Stromal cell of bone marrow (primary cell): ENCODE results near the gene KCTD6.

ENCODE experiments used
- DNase-seq: peaks from one replicate; pipeline ENCODE4 v3.0.0-alpha.2; 2012; ENCODE audit warnings: low read depth

The KCTD6 gene

DNA sequence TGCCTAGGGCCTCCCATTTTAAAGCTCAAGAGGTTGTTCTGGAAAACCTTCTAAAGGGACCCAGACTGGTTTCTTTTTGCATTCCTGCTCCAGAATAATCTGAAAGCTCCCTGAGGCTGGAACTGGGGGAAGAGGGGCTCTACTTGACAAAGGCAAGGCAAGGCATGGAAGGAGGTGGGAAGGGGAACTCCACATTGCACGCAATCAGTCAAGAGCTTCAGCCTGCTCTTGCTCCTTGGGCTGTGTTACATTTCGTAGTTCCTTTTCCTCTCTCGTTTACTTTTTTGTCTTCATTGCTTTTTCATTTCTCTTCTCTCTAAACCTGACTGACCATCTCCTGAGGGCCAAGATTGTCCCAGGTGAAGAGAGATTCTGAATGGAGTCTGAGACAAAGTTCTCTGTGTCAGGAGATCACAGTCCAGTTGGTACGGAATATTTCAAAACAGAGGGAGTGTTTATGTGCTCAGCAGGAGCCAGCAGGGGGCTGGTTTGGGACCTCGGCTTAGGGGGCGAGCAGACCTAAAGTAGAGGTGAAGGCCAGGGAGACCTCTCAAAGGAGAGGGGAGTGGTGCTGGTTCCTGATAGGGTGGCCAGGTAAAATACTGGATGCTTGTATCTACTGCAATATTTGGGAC is 6.0 kb upstream of the KCTD6 start:
- no peak for DNase-seq

- DNase-seq, result peak; percentile 47
Measured at GRCh38 chr3:58487140-58487886, 4.6 kb upstream of the KCTD6 start.

DNA sequence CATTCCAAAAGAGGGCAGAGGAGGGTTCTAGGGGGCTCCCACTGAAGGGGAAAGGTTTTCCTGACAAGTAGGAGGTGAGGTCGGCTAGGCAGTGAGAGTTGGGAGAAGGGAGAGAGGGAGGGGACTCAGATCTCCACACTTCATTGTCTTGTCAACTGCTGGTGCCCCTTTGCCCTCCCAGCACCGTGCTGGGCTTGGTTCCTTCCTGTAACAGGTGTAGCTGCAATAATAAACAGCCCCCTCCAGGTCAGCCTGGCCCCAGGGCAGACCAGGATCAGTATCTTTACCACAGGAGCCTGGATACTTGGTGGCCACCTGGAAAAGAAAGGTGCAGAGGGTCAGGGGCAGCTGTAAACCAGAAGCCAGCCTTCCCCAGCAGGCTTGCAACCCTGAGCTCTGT is 2.9 kb upstream of the KCTD6 start:
- no peak for DNase-seq

DNA sequence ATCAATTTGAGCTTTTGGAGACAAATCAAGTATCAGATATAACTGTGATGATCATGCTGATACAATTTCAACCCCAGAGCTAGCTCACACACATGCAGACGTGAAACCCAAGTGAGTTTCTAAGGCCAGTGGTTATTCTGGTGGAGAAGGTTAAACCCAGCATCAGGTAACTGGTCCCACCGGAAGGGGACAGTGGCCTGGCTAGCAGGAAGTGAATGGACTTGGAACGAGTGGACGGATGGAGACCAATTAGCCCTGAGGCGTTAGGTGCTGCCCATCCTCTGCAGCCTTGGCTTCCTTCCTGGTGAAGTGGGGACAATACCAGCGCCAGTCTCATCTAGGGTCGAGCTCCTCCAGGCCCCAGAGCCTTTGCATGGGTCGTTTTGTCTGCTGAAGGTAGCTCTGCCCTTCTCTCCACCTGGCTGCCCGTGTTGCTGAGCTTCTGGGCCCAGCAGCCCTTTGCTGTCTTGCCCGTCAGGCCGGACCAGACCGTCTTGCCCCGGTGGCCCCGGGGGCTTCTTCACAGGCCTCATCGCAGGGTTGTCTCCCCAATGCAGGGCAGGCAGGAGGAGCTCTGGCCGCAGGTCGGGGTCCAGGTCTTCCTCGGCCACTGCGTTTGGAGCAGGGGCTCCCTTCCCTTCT is 915 bp upstream of the KCTD6 start:
- no peak for DNase-seq

GRCh38 chr3:58492494-58492905 is 604 bp downstream of the KCTD6 start:
- no peak for DNase-seq

DNA sequence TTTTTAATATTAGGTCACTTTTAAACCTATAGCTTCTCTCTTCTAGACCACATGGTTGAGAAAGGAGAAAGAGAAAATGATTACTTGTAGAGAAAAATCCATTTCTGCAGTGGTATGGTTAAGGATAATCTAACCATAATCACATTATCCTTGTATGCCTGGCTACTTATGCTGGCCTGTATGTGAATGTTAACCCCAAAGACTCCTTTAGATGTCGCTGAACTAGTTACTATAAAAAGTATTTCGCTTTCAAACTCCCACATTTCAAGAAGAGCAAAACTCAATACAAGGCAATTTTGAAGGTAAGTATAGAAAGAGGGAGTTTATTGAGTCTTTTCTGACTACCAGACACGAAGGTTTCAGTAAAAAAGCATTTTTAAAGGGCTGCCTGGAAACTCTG is 2.2 kb downstream of the KCTD6 start:
- no peak for DNase-seq

- no peak for DNase-seq
Measured at GRCh38 chr3:58495101-58495500, 3.2 kb downstream of the KCTD6 start.

DNA sequence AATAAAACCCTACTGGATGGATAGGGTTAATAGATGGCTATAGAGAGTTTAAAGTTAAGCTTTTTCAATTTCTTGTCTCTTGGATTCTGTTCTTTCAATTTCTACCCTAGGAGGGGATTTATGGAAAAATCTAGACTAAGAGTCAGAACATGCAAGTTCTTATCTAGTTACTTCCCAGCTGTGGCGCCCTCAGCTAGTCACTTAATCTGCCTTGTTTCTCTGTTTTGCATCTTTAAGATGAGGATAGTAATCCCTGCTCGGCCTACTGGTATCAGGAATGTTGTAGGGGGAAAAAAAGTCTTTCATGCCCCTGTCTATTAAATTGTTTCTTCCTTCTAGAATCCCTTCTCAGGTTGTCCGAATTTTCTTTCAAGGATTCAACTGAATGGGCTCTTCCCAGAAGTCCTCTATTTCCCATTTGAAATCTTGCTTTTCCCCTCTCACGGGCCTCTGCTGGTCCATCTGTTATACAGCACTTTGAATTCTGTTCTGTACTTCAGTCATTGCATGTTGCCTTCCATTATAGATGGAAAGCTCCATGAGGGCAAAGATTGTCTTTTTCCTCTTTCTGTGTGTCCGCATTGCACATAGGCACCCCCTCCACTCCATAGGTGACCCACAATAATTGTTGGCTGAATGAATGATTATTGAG is 4.4 kb downstream of the KCTD6 start:
- no peak for DNase-seq

DNA sequence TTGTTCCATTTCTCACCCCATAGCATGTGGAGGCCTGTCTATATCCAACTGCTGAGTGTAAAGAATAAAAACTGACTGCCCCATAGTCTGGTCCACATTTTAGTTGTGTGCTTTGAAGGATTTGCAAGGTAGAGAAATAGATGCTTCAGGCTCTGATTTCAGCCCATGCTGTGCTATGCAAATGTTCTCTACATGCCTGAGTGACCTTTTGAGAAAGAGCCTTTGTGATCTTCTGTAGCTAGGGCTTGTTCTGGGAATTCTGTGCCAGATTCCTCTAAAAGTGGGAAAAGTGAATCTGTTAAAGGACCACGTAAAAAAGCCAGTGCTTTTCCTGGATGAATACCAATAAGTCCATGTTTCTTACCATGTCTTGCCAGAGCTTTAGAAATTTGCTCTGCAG is 5.2 kb downstream of the KCTD6 start:
- no peak for DNase-seq

DNA sequence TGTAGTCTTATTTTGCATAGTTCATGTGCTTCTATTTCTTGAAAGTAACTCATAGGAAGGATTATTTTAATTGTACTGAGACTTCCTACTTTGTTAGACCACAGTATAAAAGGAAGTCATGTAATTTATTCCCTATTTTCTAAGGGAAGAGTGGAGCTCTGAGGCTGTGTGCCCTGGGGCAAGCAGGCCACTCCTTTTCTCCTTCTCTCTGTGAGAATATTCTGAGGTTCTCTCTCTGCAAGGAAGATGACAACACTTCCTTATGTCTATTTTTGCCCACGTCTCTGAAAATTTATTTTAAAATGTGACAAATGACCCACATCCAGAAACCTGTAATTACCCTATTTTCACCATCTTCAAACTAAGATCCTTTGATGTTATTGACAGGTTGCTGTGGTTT is 11.0 kb downstream of the KCTD6 start:
- DNase-seq, result no peak

DNA sequence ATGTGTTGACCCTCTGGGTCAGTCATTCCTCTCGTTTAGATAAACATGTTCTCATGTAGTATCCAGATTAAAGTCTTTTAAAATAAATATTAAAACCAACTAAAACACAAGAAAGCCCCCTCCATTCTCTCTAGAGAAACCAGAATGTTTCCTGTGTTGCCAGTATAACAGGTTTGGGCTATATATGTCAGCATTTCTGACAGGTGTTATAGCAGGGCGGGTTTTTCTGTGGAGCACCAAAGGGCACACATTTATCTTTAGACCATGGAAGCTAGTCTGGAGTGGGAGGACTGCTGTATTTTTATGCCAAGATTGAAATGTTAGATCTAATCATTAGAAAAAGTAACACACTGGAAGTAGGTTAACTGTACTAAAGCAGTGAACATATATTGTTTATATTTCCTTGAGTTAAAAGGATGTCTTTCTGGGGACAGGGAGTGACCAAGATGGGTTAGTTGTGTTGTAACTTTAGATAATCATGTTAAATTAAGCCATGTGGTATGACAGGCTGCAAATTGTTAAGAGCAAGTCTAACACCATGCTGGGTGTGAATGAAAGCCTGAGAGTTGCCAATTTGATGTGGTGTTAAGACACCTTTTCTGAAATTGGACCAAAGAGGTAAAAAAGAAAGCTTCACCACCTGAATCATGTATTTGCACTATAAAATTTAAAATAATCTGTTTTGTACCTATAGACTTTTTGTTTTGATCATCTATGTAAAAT is 15.6 kb downstream of the KCTD6 start:
- no peak for DNase-seq

DNA sequence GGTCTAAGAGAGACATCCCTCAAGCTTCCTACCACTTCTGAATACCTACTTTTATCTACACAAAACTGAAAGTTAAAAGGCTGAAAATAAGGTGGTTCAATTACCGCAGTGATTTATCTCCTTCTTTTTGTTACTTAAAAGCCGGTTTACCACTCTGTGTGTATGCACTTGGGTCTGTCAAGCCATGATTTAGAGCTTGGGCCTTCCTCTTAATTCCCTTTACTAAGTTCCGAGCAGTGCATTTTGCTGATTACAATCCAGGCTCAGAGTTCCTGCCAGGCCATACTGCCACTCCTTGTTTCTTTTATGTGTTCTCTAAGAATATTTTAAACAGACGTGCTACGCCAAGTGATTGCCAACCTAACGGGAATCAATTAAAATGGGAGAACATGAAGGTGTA is 16.5 kb downstream of the KCTD6 start:
- DNase-seq, result no peak

- no peak for DNase-seq
Measured at GRCh38 chr3:58514405-58514804, 22.5 kb downstream of the KCTD6 start.

GRCh38 chr3:58518291-58518789 is 26.4 kb downstream of the KCTD6 start:
- no peak for DNase-seq

DNA sequence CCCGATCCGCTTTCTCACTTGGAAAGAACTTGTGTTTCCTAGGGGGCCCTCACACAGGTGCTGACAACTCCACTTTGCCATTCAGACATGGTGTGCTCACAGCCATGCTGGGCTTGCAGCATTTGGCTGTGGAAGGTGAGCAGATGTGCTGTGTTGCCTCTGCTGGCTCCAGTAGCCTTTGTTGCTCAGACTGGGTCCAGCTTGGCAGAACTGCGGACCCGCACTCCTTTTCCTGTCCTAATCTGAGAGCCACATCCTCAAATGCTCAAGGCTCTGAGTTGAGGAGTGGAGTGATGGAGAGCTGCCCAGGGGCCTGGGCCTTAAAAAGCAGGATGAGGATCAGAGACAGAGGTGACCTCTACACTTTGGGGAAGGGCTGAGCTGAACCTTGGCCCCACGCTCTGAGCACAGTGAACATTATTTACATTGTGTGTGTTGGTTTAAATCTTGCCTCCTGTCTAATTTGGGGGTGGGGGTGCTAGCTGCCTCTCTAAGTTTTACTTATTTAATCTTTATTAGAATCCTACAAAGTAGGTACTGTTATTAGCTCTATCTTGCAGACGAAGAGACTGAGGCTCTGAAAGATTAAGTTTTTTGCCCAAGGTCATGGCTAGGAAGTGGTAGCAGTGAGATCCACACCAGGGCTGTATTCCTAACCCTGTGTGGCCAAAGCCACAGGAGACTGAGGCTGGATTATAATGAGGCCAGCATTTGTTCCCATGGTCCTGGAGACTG is 27.9 kb downstream of the KCTD6 start:
- DNase-seq, result no peak

DNA sequence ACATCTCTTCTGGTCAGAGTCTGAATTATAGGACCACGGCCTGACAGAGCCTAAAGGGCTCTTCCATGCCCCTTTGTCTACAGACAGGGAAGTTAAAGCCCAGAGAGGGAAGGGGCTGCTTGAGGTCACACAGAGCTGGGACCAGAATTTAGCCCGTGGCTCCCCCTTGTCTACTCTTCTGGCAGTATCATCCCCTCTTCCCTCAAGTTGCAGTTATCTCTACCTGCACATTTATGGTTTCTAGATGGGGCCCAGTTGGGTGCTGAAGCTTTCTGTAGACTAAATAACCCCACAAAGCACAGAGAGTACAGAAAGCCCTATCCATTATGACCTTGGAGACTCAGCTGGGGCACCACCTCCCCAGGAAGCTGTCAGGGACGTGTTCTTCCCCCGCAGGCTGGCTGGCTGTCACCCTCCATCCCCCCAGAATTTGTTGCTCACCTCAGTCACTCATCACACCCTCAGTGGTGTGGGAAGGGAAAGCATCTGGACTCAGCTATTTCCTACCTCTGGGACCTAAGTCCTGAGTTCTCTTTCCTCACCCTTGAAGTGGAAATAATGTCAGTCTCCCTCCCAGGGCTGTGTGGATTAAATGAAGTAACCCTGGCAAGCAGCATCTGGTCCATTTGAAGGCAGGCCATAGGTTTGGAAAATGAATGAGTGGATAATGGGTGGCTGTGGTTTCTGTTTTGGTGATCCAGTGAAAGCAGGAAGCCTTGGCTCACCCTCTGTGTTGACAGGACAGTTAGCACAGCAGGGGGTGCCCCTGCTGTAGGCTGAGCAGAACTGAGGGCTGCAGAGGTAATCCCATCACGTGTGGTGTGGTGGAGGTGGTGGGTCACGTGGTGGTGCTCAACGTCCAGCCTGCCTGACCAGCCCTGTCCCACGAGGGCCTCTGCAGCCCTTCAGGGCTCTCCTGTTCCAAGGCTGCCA is 28.8 kb downstream of the KCTD6 start:
- no peak for DNase-seq

DNA sequence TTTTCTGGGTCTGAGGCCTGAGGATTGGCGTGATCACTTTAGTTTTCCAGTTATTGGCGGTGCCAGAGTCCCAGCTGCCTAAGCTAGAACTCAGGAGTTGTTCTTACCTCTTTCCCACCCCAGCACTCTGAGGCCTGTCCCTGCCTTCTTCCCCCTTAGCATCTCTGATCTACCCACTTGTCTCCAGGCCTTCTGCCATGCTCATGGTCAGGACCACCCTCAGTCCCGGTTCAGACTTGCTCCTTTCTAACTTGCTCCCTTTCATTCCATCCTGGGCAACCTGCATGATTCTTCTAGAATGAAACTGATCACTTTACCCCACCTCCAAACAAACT is 29.4 kb downstream of the KCTD6 start:
- no peak for DNase-seq

DNA sequence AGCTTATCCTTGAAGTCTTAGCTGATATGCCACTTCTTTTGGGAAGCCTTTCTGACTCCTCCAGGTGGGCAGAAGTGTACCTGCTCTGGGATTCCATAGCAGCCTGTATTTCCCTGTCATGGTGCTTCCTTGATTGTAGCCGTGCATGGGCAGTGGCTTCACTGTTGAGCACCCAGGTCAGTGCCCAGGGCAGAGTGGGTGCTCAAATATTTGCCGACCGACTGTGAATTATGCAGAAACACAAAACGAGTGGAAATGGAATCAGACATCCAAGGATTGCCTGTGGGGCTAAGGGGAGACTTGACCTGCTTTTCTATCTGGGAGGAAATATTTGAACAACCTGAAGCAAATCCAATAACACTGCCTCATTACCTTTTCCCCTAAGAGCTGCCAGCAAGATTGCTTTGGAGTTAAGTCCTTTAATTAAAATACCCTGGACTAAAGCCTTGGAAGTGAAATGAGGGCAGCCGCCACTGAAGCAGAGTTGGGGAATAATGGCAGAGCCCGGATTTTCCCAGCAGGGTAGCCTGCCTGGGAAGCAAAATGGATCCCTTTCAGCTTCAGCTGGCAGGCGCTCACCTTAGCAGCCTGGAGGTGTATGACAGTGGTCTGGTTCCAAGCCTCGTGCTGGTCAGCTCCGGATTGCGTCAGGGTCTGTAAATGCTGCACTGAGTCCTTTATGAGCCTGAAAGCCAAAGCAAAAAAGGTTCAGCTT is 30.2 kb downstream of the KCTD6 start:
- DNase-seq, result no peak

- no peak for DNase-seq
Measured at GRCh38 chr3:58522759-58523425, 31.0 kb downstream of the KCTD6 start.
